Ovary (tissue), 9 donors: Measurements from ENCODE around the gene NME9. TPM values are rescaled to one million over a fixed set of nuclear protein-coding genes. Genes with fewer than 3 reads are reported as not detected.

Experiments
- DNase-seq, 5 donors: peaks; one replicate each; pipeline ENCODE4 v3.0.0-alpha.2; 2019 to 2020
- H3K27ac ChIP-seq, 2 donors: fragments of 200-600 bp; one replicate each; pipeline versions ENCODE4 v1.5.1 to v1.8.0; 2019 to 2022
- H3K27me3 ChIP-seq: fragments of 200-600 bp; one replicate; pipeline ENCODE4 v1.8.0; 2022
- H3K36me3 ChIP-seq: fragments of 200-600 bp; sonication (generic); one replicate; pipeline ENCODE4 v1.5.1; 2019
- H3K4me1 ChIP-seq: one replicate; pipeline ENCODE4 v1.8.1; 2013; ENCODE audit warnings: mild to moderate bottlenecking, moderate library complexity; ENCODE audit not compliant: insufficient read depth
- H3K4me3 ChIP-seq: fragments of 200-600 bp; sonication (generic); one replicate; pipeline ENCODE4 v1.5.1; 2017
- H3K9me3 ChIP-seq, 2 donors: fragments of 200-600 bp in 1 of 2; sonication (generic) in 1 of 2; one replicate each; pipeline versions ENCODE4 v1.5.1 to v1.8.1; 2013 to 2019; ENCODE audit warnings: mild to moderate bottlenecking in 1 of 2, moderate library complexity in 1 of 2
- EP300 ChIP-seq: sonication (generic); formaldehyde crosslinking; IDR thresholded peaks from one replicate; pipeline ENCODE4 v1.6.1; 2017; ENCODE audit warnings: antibody characterized with exemption
- POLR2A ChIP-seq: fragments of 450-650 bp; IDR thresholded peaks from one replicate; pipeline ENCODE4 v1.6.1; 2017; ENCODE audit warnings: antibody characterized with exemption, mild to moderate bottlenecking, moderate library complexity
- WGBS, 3 donors: extraction: QIAGEN DNeasy Blood & Tissue Kit in 1 of 3; methylation state at CpG; one replicate each; pipeline versions ENCODE4 v1.1.5 to v1.1.7; 2013 to 2017; 5-methylcytosine and 5-hydroxymethylcytosine counted together
- intact Hi-C, 4 donors: fragments of 100-400 bp; cut with DNase I; formaldehyde crosslinking; loops; one replicate each; pipeline versions ENCODE4 v1.11.0 to v1.15.1; 2022 to 2023
- polyA plus RNA-seq, 2 donors: library from polyadenylated mRNA; stranded (reverse); fragments of 200-250 nt in 1 of 2; fragments of 350-450 nt in 1 of 2; fragmentation: Illumina TruSeq in 1 of 2; extraction: RNeasy Lipid Tissue Mini Kit (QIAGEN cat#74804) in 1 of 2; gene quantifications; one replicate each; pipeline ENCODE4 v1.2.3, GENCODE V29; 2013 to 2014
- total RNA-seq, 7 donors: library from RNA; depleted of rRNA in 2 of 7; stranded (reverse); fragments of >200 nt in 2 of 7; fragmentation: NEBNext Ultra II Directional in 3 of 7; extraction: Animal tissue kit (Norgen Biotek cat#: 25700) in 3 of 7; gene quantifications; one replicate each; pipeline versions ENCODE4 v1.1.0 to v1.2.4, GENCODE V29; 2016 to 2023
- TF ChIP-seq, protein P1 (sequence below), 3 donors: fragments of 450-650 bp in 2 of 3; fragments of 200-600 bp in 1 of 3; IDR thresholded peaks; one replicate each; pipeline versions ENCODE4 v1.5.1 to v1.8.0; 2016 to 2022; ENCODE audit warnings: antibody characterized with exemption in 3 of 3, mild to moderate bottlenecking in 1 of 3
- donor health status: DM: no; HTN: no; CAD: no; lungs with moderate emphysema.
- donor health status: DM: no; HTN: no; CAD: no.
- donor health status: Bipolar disorder and iron deficiency.
- donor health status: DM: yes; HTN: yes; CAD: no.
- donor health status: DM: no; HTN: no; CAD: no.
- donor health status: DM: yes; HTN: yes; CAD: no.

The NME9 gene
- total and polyA plus RNA-seq, 9 donors, result 0.23 to 9.8 (median 0.82) TPM

DNA sequence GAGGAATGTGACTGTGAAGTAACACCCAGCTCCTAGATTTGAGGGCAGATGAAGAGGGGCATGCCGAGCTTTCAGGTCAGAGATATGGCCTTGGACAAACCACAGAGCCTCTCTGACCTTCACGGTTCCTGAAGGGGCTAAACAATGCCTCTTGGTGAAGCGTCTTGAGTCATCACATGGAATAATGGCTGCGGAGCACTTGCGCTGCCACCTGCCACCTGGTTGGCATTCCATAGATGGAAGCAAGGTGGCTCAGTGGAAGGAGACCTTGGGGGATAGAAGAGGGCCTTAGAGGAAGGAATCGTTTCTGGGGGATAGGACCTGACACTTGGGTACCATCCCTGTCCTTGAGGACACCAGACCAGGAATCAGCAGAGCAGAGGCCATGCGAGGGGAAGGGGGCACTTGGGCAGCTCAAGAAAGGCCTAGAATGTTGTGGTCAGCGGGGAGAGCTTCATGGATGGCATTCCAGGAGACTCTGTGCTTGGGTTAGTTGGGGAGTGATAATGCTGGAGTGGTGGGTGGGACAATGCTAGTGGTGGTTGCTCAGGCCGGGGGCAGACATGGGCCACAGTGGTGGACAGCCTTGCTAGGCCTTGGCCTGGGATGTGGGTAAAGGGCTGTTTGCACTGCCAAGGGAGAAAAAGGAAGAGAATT is 31.3 kb upstream of the NME9 start:
- H3K4me1 ChIP-seq, result peaks cover 24% of the 10 kb centered on the region
- H3K4me3 ChIP-seq, result no peak overlapping the region
- no peaks in the 10 kb centered on the region for H3K36me3 ChIP-seq
- no peaks in the 10 kb centered on the region for H3K9me3 ChIP-seq
- H3K27me3 ChIP-seq, result no peaks in the 10 kb centered on the region
- 80 to 87% (median 81%) methylated on average over 9 of the region's 9 CpGs for WGBS, 3 donors
- DNase-seq, result no peak
- H3K27ac ChIP-seq, result no peak overlapping the region
- TF ChIP-seq POLR2A (no peak), EP300 (no peak)
- TF ChIP-seq, protein P1, sequence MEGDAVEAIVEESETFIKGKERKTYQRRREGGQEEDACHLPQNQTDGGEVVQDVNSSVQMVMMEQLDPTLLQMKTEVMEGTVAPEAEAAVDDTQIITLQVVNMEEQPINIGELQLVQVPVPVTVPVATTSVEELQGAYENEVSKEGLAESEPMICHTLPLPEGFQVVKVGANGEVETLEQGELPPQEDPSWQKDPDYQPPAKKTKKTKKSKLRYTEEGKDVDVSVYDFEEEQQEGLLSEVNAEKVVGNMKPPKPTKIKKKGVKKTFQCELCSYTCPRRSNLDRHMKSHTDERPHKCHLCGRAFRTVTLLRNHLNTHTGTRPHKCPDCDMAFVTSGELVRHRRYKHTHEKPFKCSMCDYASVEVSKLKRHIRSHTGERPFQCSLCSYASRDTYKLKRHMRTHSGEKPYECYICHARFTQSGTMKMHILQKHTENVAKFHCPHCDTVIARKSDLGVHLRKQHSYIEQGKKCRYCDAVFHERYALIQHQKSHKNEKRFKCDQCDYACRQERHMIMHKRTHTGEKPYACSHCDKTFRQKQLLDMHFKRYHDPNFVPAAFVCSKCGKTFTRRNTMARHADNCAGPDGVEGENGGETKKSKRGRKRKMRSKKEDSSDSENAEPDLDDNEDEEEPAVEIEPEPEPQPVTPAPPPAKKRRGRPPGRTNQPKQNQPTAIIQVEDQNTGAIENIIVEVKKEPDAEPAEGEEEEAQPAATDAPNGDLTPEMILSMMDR (IDR thresholded peaks at IDR 0.05), result no peak
- intact Hi-C loops, result no loop called here

DNA sequence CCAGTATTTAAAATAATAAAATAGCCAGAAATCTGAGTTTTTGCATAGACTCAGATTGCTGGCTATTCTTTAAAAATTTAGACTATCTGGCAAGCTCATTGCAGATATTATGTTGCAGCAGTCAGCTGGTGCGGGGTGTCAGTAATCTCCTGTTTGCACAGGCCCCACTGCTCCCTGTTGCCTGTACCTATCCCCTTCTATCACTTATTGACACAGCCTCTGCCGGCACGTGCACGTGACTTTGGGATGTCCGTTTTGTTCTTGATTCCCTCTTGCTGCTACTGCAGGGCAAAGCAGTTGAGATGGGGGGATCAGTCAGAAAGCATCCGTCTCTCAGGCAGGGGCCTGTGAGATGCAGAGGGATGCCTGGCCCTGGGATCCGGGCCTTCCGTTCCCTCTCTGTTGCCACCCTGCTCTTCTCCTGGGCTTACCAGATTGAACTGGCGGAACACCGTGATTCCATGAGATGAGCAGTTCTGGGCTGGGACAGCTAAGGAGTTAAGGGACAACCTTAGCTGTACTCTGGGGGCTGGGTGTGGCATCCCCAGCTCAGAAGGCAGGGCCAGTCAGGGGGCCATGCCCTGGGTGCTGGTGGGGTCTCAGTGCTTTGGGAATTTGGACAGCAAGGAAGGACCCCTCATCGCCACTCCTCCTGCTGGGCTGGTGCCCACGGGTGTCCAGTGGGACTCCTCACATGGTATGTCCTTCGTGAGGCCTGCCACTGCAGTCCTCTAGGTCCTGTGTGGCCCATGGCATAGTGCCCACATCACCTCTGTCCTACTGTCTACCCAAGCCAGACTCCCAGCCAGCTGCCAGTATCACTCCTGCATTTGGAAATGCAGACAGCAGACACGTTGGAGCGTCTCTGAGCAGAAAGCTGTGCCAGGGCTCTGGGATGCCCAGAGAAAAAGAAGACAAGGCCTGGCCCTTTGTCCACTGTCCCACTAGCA is 30.5 kb upstream of the NME9 start:
- Histone ChIP-seq H3K4me1 (peaks cover 17% of the 10 kb centered on the region), H3K27ac (no peak overlapping the region)
- DNase-seq, result no peak

DNA sequence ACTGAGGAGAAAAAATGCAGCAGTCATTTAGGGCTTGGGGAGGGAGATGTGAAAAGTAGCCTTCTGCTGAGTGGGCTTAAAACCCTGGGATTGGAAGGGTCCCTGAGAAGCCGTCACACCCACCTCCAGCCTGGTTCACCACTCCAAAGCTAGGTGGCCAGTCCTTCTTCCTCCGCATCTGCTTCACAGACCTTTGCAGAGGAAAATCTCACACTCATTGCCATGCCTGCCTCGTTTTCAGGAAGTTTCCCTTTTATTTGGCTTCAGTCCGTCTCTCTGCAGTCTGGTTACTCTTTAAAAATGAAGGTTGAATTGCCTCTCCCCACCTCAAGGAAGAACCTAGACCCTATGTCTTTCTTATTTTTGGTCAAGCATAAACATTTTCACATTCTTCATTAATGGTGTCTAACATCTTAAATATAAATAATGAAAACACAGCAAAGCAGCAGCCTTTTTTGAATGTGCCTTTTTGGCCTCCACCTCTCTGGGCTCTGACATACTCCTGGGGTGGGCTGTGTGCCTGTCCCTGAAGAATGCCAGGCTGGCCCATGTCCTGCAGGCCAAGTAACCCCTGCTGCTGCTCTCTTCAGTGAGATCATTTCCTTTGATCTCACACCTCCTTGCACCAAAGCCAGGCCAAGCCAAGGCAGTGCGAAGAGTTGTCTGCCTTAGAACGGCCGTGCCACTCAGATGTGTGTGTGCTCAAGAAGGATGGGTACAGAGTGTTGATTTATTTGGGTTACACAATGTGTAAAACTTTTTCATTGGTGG is 29.7 kb upstream of the NME9 start:
- DNase-seq, result no peak
- no peaks in the 10 kb centered on the region for H3K36me3 ChIP-seq
- TF ChIP-seq, protein P1 (IDR thresholded peaks at IDR 0.05), result no peak
- H3K9me3 ChIP-seq, result no peaks in the 10 kb centered on the region
- no peak overlapping the region for H3K27ac ChIP-seq
- H3K4me3 ChIP-seq, result no peak overlapping the region
- 64 to 70% (median 69%) methylated on average over 7 of the region's 7 CpGs for whole genome bisulfite sequencing, 3 donors
- no peaks in the 10 kb centered on the region for H3K27me3 ChIP-seq
- peaks cover 12% of the 10 kb centered on the region for H3K4me1 ChIP-seq
- intact Hi-C loops, result no loop called here

More for the DNA sequence above, 30.5 kb upstream of the NME9 start:
- intact Hi-C loops, result no loop called here
- no peaks in the 10 kb centered on the region for H3K27me3 ChIP-seq
- 83 to 93% (median 90%) methylated on average over 15 of the region's 15 CpGs for WGBS, 3 donors
- H3K36me3 ChIP-seq, result no peaks in the 10 kb centered on the region
- no peaks in the 10 kb centered on the region for H3K9me3 ChIP-seq
- TF ChIP-seq, protein P1 (IDR thresholded peaks at IDR 0.05), result no peak
- TF ChIP-seq EP300, result no peak
- TF ChIP-seq POLR2A, result no peak
- H3K4me3 ChIP-seq, result no peak overlapping the region

DNA sequence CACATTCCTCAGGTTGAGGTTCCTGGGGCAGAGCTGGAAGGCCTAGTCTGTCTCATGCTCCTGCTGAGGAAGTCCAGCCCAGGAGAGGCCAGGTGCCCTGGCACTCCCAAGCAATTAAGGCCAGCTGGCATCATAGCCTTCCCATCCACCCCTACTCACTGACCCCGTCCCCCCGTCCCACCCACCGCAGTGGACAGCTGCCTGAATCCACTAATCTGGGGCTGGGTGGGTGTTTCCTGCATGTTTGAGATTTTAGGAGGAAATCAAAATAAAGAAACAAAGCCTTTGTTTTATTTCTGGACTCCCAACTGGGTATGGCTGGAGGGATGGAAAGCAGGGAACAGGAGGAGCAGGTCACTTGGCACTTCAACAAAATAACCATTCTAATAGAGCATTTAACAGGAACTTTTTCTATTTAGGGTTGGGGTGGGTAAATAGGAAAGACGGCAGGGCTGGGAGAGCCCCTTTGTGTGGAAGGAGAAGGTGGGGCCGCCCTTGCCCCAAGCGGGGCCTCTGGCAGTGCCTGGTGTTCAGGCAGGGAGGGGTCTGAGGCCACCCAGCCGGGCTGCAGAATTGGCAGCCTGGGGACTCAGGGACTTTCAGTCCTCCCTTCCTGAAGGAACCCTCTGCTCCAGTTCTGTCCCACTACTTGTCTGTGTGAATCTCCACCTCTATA is 27.2 kb upstream of the NME9 start:
- no peak for TF ChIP-seq POLR2A
- TF ChIP-seq EP300, result no peak
- TF ChIP-seq, protein P1 (IDR thresholded peaks at IDR 0.05), result no peak
- Histone ChIP-seq H3K27me3 (no peaks in the 10 kb centered on the region), H3K4me3 (no peak overlapping the region), H3K9me3 (no peaks in the 10 kb centered on the region), H3K27ac (no peak overlapping the region), H3K4me1 (peaks cover 12% of the 10 kb centered on the region), H3K36me3 (no peaks in the 10 kb centered on the region)
- WGBS, 3 donors, result 22 to 41% (median 27%) methylated on average over 7 of the region's 7 CpGs
- no peak for DNase-seq
- intact Hi-C loops, result no loop called here
